Activated CD8-positive, alpha-beta memory T cell treated with anti-CD3 and anti-CD28 coated beads, Interleukin-2, amount 50 U/mL, for 4 hours (primary cell): ENCODE measurements around the gene IL1R2.

ENCODE experiments used
- DNase-seq: peaks from one replicate; pipeline ENCODE4 v3.0.0-alpha.2; 2020

IL1R2 gene

GRCh38 chr2:102024410-102024809 lies 32.6 kb downstream of the IL1R2 start:
- no peak for DNase-seq

- no peak for DNase-seq
Observed at GRCh38 chr2:102025016-102025501, 33.3 kb downstream of the IL1R2 start.

GRCh38 chr2:102025583-102026267 lies 34.0 kb downstream of the IL1R2 start:
- no peak for DNase-seq

GRCh38 chr2:102027036-102027980 lies 35.5 kb downstream of the IL1R2 start:
- no peak for DNase-seq

- no peak for DNase-seq
Observed at GRCh38 chr2:102028470-102028869, 36.7 kb downstream of the IL1R2 start.

- no peak for DNase-seq
Observed at GRCh38 chr2:102029405-102029804, 37.6 kb downstream of the IL1R2 start.

- no peak for DNase-seq
Observed at GRCh38 chr2:102029952-102030351, 38.2 kb downstream of the IL1R2 start.

- no peak for DNase-seq
Observed at GRCh38 chr2:102030502-102030854, 38.7 kb downstream of the IL1R2 start.

GRCh38 chr2:102030855-102031527 lies 39.2 kb downstream of the IL1R2 start:
- DNase-seq, result no peak

- no peak for DNase-seq
Observed at GRCh38 chr2:102032368-102033030, 40.7 kb downstream of the IL1R2 start.

GRCh38 chr2:102033031-102033749 lies 41.4 kb downstream of the IL1R2 start:
- DNase-seq, result no peak

- no peak for DNase-seq
Observed at GRCh38 chr2:102033750-102034682, 42.3 kb downstream of the IL1R2 start.

GRCh38 chr2:102034683-102035548 lies 43.2 kb downstream of the IL1R2 start:
- DNase-seq, result no peak

GRCh38 chr2:102037681-102038080 lies 45.9 kb downstream of the IL1R2 start:
- no peak for DNase-seq

- no peak for DNase-seq
Observed at GRCh38 chr2:102040229-102040628, 48.5 kb downstream of the IL1R2 start.

- no peak for DNase-seq
Observed at GRCh38 chr2:102041351-102041750, 49.6 kb downstream of the IL1R2 start.

GRCh38 chr2:102042196-102043081 lies 50.7 kb downstream of the IL1R2 start:
- no peak for DNase-seq

- no peak for DNase-seq
Observed at GRCh38 chr2:102043560-102043959, 51.8 kb downstream of the IL1R2 start.
